Stimulated activated CD4-positive, alpha-beta T cell treated with anti-CD3 and anti-CD28 coated beads, Interleukin-1b, Interleukin-23, amount 100 ng/mL, for 4 hours (primary cell): Measurements from ENCODE around the gene CEP41.

Experiments
- DNase-seq, 2 donors: peaks; one replicate each; pipeline ENCODE4 v3.0.0-alpha.2; 2020; ENCODE audit warnings: low read depth in 2 of 2

The CEP41 gene

GRCh38 chr7:130350945-130351790 lies 89.6 kb downstream of the CEP41 start:
- no peak for DNase-seq

- no peak for DNase-seq
Measured at GRCh38 chr7:130349911-130350782, 90.7 kb downstream of the CEP41 start.

GRCh38 chr7:130346941-130347340 lies 93.9 kb downstream of the CEP41 start:
- no peak for DNase-seq

GRCh38 chr7:130346177-130346905 lies 94.5 kb downstream of the CEP41 start:
- no peak for DNase-seq

DNA sequence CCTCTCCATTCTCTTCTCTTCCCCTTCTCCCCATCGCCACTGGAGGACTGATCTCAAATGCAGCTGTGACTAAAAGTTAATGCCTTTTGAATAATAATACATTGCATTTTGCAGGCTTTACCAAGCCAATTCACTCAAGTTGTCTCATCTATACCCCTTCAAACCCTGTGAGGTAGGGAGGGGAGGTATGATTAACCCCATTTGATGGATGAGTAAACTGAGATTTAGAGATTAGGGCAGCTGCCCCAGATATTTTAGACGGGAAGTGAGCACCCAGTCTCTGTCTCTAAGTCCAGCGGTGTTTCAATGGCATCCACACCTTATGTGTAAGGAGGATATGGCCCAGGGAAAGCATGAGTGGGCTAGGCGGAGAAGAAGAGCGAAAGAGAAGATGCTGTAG lies 95.1 kb downstream of the CEP41 start:
- no peak for DNase-seq

DNA sequence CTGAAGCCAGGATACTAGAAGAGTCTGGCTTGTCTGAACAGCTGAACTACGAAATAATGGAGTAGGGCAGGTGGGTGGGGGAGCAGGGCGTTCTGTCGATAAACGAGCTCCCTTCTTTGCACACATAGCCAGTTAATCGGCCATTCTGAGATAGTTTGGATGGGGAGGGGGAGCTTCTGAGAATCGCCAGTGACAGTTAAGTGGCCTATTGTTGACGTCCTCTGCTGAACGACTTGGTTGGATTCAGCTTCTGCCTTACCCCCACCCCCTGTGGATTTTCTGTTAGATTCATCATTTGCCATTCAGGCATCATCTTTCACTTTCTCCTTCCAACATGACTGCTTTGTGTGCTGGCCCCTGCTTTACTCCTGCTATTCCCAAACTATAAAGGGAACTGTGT lies 95.7 kb downstream of the CEP41 start:
- DNase-seq: no peak

GRCh38 chr7:130344271-130344866 lies 96.4 kb downstream of the CEP41 start, which contains the start of gene CPA5:
Gene CPA5 (plus strand): TSS chr7:130344816. CDS start chr7:130346486, 1,670 bp downstream.
- no peak for DNase-seq
